NB4 (cell line): ENCODE measurements around the gene DGKI.

Experiments
- MAX ChIP-seq: IDR thresholded peaks from 2 replicates; pipeline ENCODE4 v1.6.1; 2011; ENCODE audit warnings: low read depth, low read length
- POLR2A ChIP-seq: IDR thresholded peaks from 2 replicates; pipeline ENCODE4 v1.6.1; 2011; ENCODE audit warnings: mild to moderate bottlenecking; ENCODE audit not compliant: insufficient read length; ENCODE audit errors: extremely low read depth
- TF ChIP-seq, protein P1 (sequence below): IDR thresholded peaks from one replicate; pipeline ENCODE4 v1.5.1; 2012; ENCODE audit warnings: low read depth, low read length

- TF ChIP-seq, protein P1, sequence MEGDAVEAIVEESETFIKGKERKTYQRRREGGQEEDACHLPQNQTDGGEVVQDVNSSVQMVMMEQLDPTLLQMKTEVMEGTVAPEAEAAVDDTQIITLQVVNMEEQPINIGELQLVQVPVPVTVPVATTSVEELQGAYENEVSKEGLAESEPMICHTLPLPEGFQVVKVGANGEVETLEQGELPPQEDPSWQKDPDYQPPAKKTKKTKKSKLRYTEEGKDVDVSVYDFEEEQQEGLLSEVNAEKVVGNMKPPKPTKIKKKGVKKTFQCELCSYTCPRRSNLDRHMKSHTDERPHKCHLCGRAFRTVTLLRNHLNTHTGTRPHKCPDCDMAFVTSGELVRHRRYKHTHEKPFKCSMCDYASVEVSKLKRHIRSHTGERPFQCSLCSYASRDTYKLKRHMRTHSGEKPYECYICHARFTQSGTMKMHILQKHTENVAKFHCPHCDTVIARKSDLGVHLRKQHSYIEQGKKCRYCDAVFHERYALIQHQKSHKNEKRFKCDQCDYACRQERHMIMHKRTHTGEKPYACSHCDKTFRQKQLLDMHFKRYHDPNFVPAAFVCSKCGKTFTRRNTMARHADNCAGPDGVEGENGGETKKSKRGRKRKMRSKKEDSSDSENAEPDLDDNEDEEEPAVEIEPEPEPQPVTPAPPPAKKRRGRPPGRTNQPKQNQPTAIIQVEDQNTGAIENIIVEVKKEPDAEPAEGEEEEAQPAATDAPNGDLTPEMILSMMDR = no peak
- TF ChIP-seq POLR2A (no peak), MAX (no peak)
These were observed 191.0 kb downstream of the DGKI start for GRCh38 chr7:137655804-137656203.
